KG1 (cell line): Measurements from ENCODE around the gene VPS13D.

Experiments
- DNase-seq: peaks from one replicate; lab custom pipeline; 2025; lab: John Stamatoyannopoulos, UW

VPS13D gene

DNA sequence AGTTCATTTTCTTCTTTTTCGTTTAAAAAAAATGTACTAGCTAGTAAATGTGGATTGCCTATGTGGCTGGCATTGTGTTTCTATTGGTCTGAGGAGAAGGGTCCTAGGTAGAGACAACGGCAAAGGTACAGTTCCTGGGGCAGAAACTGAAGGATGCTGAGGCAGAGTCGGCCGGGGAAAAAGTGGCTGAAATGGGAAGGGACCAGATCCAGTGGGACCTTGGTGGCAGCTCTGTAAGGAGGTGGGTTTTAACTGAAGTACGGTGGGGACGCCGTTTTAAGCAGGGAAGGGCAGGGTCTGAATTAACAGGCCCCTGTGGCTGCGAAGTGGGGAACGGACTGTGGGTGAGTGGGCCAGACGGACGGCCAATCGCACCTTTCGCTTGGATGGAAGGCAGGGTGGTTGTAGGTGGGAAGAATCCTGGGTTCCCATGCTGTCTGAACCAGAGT lies 420 bp upstream of the VPS13D start:
- DNase-seq = no peak

DNA sequence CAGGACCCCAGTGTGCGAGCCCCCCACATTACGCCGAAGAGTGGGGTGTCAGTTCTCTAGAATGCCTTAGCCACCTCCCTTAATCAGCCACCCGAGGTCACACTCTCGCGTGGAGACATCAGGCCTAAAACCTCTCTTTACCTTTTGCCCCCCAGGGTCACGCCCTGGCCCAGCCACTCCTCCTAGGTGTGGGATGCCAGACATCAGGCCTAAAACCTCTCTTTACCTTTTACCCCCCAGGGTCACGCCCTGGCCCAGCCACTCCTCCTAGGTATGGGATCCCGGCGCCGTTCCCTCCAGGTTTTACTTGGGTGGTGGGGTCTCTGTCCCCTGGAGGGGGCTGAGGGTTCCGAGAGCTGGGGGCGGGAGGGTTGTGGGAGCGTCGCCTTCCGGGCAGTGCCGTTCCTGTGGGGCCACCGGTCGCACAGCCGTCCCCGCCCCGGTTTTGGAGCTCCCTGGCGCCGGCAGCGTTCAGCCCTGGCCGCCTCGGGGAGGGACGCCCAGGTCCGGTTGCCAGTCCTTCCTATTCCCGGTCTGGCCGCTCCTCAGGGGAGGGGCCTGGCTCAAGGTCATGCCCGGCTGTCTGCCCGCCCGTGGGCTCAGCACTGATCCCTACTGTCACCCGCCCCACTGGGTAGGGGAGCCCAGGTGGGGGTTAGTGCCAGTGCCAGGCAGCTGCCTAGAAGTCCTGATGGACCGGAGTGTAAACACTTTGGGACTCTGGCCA lies 882 bp downstream of the VPS13D start:
- no peak for DNase-seq

DNA sequence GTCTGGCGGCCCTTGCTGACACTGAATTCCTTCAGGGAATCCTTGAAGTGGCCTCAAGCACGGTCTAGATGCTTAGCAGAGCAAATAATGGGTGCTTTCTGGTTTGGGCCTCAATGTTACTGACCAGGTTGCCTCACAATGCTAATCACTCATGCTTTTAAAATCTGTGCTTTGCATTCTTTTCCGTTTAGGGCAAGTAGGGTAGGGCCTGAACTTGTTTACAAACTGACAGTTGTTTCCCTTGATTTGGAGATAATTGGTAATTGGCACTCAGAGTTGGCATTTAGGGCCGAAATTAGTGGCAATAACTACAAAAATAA lies 1.4 kb downstream of the VPS13D start:
- DNase-seq = no peak

GRCh38 chr1:12232221-12232620 lies 2.4 kb downstream of the VPS13D start:
- no peak for DNase-seq

GRCh38 chr1:12244078-12244477 lies 14.2 kb downstream of the VPS13D start:
- no peak for DNase-seq

- no peak for DNase-seq
Observed at GRCh38 chr1:12244585-12244984, 14.8 kb downstream of the VPS13D start.

- no peak for DNase-seq
Observed at GRCh38 chr1:12245116-12245515, 15.3 kb downstream of the VPS13D start.

DNA sequence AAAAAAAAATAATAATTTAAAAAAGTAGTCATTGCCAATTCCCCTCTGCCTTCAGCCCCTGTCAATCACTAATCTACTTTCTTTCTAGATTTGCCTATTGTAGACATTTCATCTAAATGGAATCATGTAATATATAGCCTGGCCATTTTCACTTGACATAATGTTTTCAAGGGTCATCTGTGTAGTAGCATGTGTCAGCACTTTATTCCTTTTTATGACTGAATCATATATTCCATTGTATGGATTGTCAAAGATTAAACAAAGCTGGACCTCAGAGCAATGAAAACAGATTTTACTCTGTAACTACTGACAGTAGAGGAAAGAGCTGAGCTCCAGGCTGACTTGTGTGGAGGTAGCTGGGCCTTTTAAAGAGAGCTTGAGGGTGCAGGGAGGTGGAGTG lies 15.9 kb downstream of the VPS13D start:
- no peak for DNase-seq

GRCh38 chr1:12246584-12246983 lies 16.8 kb downstream of the VPS13D start:
- DNase-seq = no peak

DNA sequence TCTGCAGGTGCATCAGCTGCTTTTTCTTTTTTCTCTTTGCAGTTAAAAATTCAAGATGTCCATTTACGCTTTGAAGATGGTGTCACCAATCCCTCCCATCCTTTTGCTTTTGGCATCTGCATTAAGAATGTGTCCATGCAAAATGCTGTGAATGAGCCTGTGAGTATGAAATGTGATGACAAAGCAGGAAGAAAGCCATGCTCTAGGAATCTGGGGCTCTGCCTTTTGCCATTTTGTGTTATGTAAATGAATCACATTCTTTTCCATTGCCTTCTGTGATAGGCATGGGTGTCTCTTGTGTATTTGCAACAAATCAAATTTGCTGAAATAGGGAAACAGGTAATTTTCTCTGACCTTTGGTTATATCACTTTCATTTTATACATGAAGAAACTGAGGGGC lies 19.4 kb downstream of the VPS13D start:
- no peak for DNase-seq

GRCh38 chr1:12249748-12250147 lies 19.9 kb downstream of the VPS13D start:
- no peak for DNase-seq

DNA sequence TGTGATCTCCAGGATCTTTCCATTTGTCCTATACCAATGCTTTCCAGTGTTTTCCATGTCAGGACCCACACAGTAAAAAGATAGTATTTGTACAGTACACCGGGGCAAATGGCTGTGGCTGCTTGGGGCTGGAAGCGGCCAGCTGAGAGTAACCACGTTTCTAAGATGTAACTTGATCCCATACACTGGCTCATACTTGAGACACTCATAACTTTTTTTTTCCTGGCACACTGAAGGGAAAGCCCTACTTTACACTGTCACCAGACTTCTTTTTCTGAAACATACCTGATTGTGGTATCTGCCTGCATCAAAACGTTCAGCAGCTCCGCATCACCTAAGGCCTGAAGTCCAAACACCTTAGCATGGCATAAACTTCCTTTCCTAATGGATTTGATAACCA lies 21.6 kb downstream of the VPS13D start:
- no peak for DNase-seq

GRCh38 chr1:12255913-12256312 lies 26.1 kb downstream of the VPS13D start:
- no peak for DNase-seq

DNA sequence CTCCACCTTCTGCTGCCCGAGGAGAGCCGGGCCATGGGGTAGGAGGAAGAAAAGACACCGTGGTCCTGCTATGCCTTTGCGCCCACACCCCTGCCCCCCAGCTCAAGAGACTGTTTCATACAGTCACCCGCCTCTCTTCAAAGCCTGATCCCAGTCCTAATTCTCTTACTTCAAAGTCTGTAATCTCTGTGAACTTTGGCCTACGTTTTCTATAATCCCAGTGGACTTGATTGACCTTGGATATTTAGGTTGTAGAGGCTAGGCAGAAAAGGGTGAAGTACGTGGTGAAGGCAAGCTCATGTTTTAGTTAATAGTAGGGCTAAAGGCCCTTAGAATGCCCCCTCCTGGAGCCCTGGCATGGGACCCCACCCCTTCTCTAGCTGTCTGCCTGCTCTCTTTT lies 28.4 kb downstream of the VPS13D start:
- DNase-seq = no peak

GRCh38 chr1:12269351-12269750 lies 39.5 kb downstream of the VPS13D start:
- no peak for DNase-seq

DNA sequence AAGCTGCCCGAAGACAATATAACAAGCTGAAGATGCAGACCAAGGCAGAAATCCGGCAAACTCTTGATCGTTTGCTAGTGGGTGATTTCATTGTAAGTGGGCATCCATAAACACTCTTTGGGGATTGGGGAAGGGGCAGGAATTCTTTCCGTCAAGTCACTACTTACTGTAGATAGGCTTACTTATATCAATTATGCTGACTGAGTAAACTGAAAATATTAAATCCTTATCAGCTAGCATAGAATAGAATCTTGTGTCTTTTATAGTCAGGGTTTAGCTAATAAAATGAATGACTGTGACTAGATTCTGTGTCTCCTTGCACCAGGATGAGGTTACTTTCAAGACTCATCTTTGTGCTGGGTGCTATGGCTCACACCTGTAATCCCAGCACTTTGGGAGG lies 41.2 kb downstream of the VPS13D start:
- DNase-seq = no peak

- DNase-seq = no peak
Observed at GRCh38 chr1:12272770-12273169, 42.9 kb downstream of the VPS13D start.

GRCh38 chr1:12275370-12275769 lies 45.5 kb downstream of the VPS13D start:
- no peak for DNase-seq

DNA sequence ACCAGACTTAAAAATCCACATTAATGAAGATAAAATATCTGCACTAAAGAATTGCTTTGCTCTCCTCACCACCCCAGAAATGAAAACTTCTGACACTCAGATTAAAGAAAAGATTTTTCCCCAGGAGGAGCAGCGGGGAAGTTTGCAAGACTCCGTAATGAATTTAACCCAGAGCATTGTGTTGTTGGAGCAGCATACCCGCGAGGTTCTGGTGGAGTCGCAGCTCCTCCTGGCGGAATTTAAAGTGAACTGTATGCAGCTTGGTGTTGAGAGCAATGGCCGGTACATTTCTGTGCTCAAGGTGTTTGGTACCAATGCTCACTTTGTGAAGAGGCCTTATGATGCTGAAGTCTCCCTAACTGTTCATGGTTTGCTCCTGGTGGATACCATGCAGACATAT lies 46.4 kb downstream of the VPS13D start:
- no peak for DNase-seq

- no peak for DNase-seq
Observed at GRCh38 chr1:12279003-12279402, 49.2 kb downstream of the VPS13D start.

DNA sequence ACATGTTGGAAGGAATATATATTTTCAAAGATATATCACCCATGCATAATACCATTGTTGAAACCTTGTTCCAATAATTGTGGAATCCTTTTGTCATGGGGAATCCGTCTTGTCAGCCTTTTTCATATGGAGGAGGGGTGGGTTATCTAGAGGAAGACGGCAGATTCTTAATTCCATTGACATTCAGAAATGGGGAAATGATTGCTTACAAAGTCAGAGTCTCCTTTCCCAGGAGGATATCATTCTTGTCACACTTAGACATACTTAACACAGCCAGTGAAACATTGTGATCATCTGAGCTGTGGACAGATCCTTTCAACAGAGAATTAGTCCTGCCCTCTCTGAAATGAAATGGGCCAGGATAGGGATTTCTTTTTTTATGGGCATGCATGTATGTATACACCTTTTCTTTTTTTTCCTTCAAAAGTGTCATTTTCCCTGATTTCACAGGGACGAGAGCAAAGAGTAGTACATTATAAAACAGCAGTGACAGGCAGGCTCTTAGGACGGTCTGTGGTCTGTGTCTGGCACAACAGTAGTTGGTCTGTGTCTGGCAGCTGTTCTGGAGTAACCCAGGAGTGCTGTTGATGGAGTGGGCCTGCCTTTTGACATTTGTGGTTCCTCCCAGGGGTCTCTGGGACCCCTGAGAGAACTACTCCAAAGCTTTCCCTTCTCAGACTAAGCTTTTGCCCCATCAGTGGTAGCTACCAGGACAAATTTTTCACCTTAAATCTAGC lies 50.1 kb downstream of the VPS13D start:
- no peak for DNase-seq

DNA sequence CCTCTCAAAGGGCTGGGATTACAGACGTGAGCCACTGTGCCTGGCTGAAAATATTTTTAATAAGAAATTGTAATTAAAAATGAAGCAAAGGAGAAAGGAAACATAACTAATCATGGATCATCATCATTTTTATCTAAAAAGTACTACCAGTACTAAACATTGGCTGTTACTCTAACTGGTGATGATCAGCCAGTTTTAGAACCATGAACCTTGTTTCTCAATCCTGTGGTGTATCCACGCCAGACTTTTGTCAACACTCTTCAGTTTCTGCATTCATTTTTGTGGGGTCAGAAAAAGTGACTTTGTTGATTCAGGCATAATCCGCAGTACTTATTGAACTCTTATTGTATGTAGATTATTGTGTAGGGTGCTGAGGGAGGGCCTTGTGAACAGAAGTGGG lies 52.3 kb downstream of the VPS13D start:
- no peak for DNase-seq

- DNase-seq = no peak
Observed at GRCh38 chr1:12284486-12284885, 54.7 kb downstream of the VPS13D start.
